A172 (cell line): ENCODE measurements around the gene OR56B4. TPM values are rescaled to one million over a fixed set of nuclear protein-coding genes. Genes with fewer than 3 reads are reported as not detected.

ENCODE experiments used
- DNase-seq: peaks from one replicate; pipeline ENCODE4 v3.0.0-alpha.2; 2015; ENCODE audit warnings: low spot score
- total RNA-seq: library from RNA; depleted of rRNA; stranded (reverse); fragments of >200 nt; shearing (Covaris generic); gene quantifications from 2 replicates; pipeline ENCODE4 v1.2.3, GENCODE V29; 2014; rRNA removed

The OR56B4 gene
- total RNA-seq, 1 experiment from 2014 or later, result not detected

GRCh38 chr11:6151117-6151516 lies 43.6 kb downstream of the OR56B4 start:
- no peak for DNase-seq

GRCh38 chr11:6152126-6152525 lies 44.6 kb downstream of the OR56B4 start:
- no peak for DNase-seq

GRCh38 chr11:6156628-6157359 lies 49.3 kb downstream of the OR56B4 start:
- no peak for DNase-seq

Other genes starting within 250 kb of the OR56B4 start
- gene OR52E8, start 250.0 kb upstream of the OR56B4 start, total RNA-seq, result not detected in 2 replicates
- not detected in 2 replicates for gene OR52E4, start 227.1 kb upstream of the OR56B4 start, total RNA-seq
- gene OR52E5, start 214.5 kb upstream of the OR56B4 start, total RNA-seq, result not detected in 2 replicates
- not detected in 2 replicates for gene OR56A3, start 165.4 kb upstream of the OR56B4 start, total RNA-seq
- not detected in 2 replicates for gene OR56A5, start 139.2 kb upstream of the OR56B4 start, total RNA-seq
- gene OR52L1, start 120.7 kb upstream of the OR56B4 start, total RNA-seq, result not detected in 2 replicates
- not detected in 2 replicates for gene OR56A4, start 100.7 kb upstream of the OR56B4 start, total RNA-seq
- gene OR56A1, start 76.9 kb upstream of the OR56B4 start, total RNA-seq, result not detected in 2 replicates
- gene OR52B2, start 62.6 kb downstream of the OR56B4 start, total RNA-seq, result not detected in 2 replicates
- gene OR52W1, start 91.5 kb downstream of the OR56B4 start, total RNA-seq, result not detected in 2 replicates
- not detected in 2 replicates for gene C11orf42, start 97.9 kb downstream of the OR56B4 start, total RNA-seq
- 9.6 and 13.1 TPM in 2 replicates for gene FHIP1B, start 127.0 kb downstream of the OR56B4 start, total RNA-seq
- gene CNGA4, start 131.4 kb downstream of the OR56B4 start, total RNA-seq, result 0.17 TPM in 1 of 2 replicates, not detected in the other
- not detected in 2 replicates for gene CCKBR, start 152.2 kb downstream of the OR56B4 start, total RNA-seq
- not detected in 2 replicates for gene CAVIN3, start 212.8 kb downstream of the OR56B4 start, total RNA-seq